ENCODE data around the gene SFSWAP. TPM values are rescaled to one million over a fixed set of nuclear protein-coding genes. Genes with fewer than 3 reads are reported as not detected.

SFSWAP gene
- total RNA-seq, 1 donor from 2014 or later: 21.9 TPM

DNA sequence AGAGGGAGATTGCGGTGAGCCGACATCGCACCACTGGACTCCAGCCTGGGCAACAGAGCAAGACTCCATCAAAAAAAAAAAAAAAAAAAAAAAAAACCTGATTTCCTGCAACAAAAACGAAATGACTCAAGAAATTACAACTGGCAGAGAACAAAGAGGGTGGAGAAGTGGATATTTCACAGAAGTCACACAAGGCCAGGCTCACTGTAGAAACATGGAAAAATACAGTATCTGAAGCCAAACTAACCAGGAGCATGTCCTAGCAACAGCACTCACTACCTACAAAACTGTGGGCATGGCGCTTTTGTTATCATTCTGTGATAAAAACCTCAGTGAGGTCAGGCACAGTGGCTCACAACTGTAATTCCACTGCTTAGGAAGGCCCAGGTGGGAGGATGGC lies 105.6 kb downstream of the SFSWAP start:
- Histone ChIP-seq H3K4me1 (no peaks in the 10 kb centered on the region), H3K4me3 (no peak overlapping the region), H3K27me3 (ENCODE audit: low read depth) (peaks cover 21% of the 10 kb centered on the region), H3K27ac (replicated peaks) (no peak overlapping the region), H3K9me3 (replicated peaks) (peaks cover 15% of the 10 kb centered on the region), H3K36me3 (no peaks in the 10 kb centered on the region)
- DNase-seq: no peak
- intact Hi-C loops (cut with micrococcal nuclease): no loop called here
- TF ChIP-seq, protein P1, sequence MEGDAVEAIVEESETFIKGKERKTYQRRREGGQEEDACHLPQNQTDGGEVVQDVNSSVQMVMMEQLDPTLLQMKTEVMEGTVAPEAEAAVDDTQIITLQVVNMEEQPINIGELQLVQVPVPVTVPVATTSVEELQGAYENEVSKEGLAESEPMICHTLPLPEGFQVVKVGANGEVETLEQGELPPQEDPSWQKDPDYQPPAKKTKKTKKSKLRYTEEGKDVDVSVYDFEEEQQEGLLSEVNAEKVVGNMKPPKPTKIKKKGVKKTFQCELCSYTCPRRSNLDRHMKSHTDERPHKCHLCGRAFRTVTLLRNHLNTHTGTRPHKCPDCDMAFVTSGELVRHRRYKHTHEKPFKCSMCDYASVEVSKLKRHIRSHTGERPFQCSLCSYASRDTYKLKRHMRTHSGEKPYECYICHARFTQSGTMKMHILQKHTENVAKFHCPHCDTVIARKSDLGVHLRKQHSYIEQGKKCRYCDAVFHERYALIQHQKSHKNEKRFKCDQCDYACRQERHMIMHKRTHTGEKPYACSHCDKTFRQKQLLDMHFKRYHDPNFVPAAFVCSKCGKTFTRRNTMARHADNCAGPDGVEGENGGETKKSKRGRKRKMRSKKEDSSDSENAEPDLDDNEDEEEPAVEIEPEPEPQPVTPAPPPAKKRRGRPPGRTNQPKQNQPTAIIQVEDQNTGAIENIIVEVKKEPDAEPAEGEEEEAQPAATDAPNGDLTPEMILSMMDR (IDR thresholded peaks at IDR 0.05; ENCODE audit: borderline replicate concordance): no peak

DNA sequence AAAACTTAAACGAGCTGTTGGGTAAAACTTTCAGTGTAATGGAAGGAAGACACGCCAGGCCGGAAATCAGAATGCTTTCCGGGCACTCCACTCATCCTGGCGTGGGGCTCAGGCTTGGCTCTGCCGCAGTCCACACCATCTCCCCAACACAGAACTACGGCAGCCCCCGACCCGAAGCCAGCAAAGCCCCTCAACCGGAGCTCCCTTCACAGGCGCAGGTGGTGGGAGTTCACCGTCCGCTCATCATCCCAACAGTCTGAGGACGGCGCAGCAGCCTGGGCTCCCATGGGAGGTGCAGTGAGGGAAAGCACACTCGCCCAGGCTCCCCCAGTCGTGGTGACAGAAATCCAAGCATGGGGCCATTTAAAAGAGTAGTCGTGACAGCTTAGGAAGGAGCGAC lies 106.4 kb downstream of the SFSWAP start:
- no peak overlapping the region for H3K27ac ChIP-seq (replicated peaks)
- H3K36me3 ChIP-seq: no peaks in the 10 kb centered on the region
- DNase-seq: no peak
- intact Hi-C loops (cut with micrococcal nuclease): no loop called here
- H3K9me3 ChIP-seq (replicated peaks): peaks cover 15% of the 10 kb centered on the region
- H3K27me3 ChIP-seq (ENCODE audit: low read depth): peaks cover 24% of the 10 kb centered on the region
- no peaks in the 10 kb centered on the region for H3K4me1 ChIP-seq
- no peak overlapping the region for H3K4me3 ChIP-seq
- TF ChIP-seq, protein P1 (IDR thresholded peaks at IDR 0.05; ENCODE audit: borderline replicate concordance): no peak

DNA sequence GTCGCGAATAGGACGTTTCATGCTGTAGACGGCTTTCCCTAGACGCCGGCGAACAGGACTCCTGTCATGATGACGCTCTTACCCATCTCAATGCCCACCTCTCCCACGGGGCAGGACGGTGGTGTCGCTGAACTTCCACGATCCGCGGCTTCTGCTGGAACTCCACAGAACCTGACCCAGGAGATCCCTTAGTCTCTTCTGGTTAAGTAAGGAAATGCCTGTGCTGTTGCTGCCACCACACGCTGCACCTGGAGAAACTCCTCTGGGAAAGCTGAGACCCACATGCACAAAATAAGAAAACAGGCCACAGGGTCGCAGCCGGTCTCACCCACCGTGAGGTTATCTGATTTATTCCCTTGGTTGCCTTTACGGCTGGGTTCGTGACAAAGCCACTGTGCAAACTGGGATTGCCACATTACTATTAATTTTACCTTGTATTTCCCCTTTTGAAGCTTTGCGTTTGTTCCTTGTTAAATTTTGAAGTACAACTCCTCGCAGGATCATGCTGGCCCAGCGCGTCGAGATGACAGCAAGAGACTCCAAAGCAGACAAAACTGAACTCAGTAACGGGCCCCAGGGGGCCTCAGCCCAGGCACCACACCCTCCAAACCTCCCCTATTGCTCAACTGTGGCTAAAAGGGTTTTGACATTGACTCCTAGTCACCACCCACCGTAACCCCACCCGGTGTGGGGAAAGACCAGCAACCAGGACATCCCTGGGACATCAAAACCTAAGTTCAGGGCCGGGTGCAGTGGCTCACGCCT lies 108.1 kb downstream of the SFSWAP start:
- intact Hi-C loops (cut with micrococcal nuclease): no loop called here
- Histone ChIP-seq H3K36me3 (no peaks in the 10 kb centered on the region), H3K9me3 (replicated peaks) (no peaks in the 10 kb centered on the region), H3K27ac (replicated peaks) (no peak overlapping the region), H3K4me3 (no peak overlapping the region), H3K27me3 (ENCODE audit: low read depth) (peaks cover 39% of the 10 kb centered on the region), H3K4me1 (no peaks in the 10 kb centered on the region)
- no peak for DNase-seq
- TF ChIP-seq, protein P1 (IDR thresholded peaks at IDR 0.05; ENCODE audit: borderline replicate concordance): no peak

DNA sequence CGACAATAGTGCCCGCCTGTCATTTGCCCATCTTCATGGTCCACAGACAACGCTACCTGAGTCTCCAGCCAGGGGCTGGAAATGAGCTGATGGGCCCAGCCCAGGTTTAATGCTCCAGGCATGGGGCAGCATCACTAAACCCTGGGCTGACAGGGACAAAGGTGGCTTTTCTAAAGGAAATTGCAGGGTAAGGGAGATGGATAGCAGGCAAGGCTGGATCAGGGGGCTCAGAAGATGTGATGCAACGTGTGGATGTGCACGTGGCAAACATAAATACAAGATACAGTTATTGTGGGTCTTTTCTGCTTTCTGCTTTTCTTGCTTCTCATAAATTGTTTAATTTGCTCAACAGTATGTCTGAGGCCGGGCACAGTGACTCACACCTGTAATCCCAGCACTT lies 113.6 kb downstream of the SFSWAP start:
- peaks cover 16% of the 10 kb centered on the region for H3K4me1 ChIP-seq
- no peak overlapping the region for H3K4me3 ChIP-seq
- DNase-seq: no peak
- H3K27me3 ChIP-seq (ENCODE audit: low read depth): peaks cover 85% of the 10 kb centered on the region
- TF ChIP-seq, protein P1 (IDR thresholded peaks at IDR 0.05; ENCODE audit: borderline replicate concordance): no peak
- H3K9me3 ChIP-seq (replicated peaks): no peaks in the 10 kb centered on the region
- H3K27ac ChIP-seq (replicated peaks): no peak overlapping the region
- intact Hi-C loops (cut with micrococcal nuclease): no loop called here
- no peaks in the 10 kb centered on the region for H3K36me3 ChIP-seq

DNA sequence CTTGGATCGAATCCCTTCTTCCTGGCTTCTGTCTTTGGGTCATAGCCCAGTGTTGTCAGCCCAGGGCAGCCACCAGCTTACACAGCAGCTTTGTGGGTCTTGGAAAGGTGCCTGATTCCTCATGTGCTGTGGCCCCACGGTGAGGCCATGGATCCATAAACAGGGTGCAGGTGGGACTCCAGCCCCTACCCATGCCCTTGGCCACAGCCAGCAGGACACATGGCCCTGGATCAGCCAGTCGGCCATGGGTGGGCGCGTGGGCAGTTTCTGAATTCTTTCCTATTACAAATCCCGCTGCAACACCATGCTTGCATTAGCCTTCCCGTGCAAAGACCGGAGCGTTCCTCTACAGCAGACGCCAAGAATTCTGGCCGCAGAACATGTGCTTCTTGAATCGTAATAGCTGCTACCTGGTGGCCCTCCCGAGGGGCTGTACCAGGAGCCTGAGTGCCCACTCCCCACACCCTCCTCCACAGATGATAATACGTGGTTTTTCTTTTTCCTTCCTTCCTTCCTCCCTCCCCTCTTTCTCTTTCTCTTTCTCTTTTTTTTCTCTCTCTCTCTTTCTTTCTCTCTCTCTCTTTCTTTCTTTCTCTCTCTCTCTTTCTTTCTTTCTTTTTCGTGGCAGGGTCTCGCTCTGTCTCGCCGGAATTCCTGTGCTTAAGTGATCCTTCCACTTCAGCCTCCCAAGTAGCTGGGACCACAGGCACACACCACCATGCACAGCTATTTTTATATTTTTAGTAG lies 114.4 kb downstream of the SFSWAP start:
- H3K27ac ChIP-seq (replicated peaks): no peak overlapping the region
- no peak overlapping the region for H3K4me3 ChIP-seq
- H3K9me3 ChIP-seq (replicated peaks): no peaks in the 10 kb centered on the region
- no peak for DNase-seq
- H3K4me1 ChIP-seq: peaks cover 25% of the 10 kb centered on the region
- TF ChIP-seq, protein P1 (IDR thresholded peaks at IDR 0.05; ENCODE audit: borderline replicate concordance): no peak
- H3K36me3 ChIP-seq: no peaks in the 10 kb centered on the region
- intact Hi-C loops (cut with micrococcal nuclease): no loop called here
- H3K27me3 ChIP-seq (ENCODE audit: low read depth): peaks cover 91% of the 10 kb centered on the region
